GM18868 (cell line): ENCODE data around the gene APBB1.
A peak's percentile ranks its signal among the peaks of the same experiment; 100 is the strongest.
"Not testable (repeated sequence)": the region's sequence is repeated elsewhere in the genome, so short reads cannot be mapped to it uniquely, and the experiment has no call there.

Experiments
- ATAC-seq: cut with Tn5 transposase; IDR thresholded peaks from one replicate; pipeline ENCODE4 v1.9.1; 2021; ENCODE audit warnings: mild to moderate bottlenecking, moderate library complexity; ENCODE audit not compliant: unreplicated experiment

APBB1 gene

DNA sequence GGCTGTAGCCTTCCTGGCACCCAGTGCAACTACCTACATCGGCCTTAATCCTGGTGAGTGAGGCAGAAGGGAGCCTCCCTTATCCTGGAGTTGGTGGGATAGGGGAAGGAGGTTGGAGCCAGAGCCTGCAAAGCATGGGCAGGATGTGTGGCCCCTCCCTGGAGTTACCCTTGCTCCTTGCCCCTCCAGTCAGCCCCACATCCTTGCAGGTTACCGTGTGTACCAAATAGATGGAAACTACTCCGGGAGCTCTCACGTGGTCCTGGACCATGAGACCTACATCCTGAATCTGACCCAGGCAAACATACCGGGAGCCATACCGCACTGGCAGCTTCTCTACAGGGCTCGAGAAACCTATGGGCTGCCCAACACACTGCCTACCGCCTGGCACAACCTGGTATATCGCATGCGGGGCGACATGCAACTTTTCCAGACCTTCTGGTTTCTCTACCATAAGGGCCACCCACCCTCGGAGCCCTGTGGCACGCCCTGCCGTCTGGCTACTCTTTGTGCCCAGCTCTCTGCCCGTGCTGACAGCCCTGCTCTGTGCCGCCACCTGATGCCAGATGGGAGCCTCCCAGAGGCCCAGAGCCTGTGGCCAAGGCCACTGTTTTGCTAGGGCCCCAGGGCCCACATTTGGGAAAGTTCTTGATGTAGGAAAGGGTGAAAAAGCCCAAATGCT is 24.8 kb downstream of the APBB1 start:
- ATAC-seq: no peak

DNA sequence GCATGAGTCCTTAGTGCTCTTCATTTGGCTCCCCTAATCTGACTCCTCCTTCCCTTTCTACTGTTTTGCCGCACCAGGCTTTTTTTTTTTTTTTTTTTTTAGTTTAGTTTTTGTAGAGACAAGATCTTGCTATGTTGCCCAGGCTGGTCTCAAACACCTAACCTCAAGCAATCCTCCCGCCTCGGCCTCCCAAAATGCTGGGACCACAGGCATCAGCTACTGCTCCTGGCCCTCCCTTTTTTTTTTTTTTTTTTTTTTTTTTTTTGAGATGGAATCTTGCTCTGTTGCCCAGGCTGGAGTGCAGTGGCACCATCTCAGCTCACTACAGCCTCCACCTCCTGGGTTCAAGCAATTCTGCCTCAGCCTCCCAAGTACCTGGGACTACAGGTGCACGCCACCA is 26.6 kb downstream of the APBB1 start:
- not testable (repeated sequence) for ATAC-seq

DNA sequence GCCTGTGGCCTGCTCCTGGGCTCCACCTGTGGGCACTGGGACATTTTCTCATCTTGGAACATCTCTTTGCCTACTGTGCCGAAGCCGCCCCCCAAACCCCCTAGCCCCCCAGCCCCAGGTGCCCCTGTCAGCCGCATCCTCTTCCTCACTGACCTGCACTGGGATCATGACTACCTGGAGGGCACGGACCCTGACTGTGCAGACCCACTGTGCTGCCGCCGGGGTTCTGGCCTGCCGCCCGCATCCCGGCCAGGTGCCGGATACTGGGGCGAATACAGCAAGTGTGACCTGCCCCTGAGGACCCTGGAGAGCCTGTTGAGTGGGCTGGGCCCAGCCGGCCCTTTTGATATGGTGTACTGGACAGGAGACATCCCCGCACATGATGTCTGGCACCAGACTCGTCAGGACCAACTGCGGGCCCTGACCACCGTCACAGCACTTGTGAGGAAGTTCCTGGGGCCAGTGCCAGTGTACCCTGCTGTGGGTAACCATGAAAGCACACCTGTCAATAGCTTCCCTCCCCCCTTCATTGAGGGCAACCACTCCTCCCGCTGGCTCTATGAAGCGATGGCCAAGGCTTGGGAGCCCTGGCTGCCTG is 27.3 kb downstream of the APBB1 start:
- ATAC-seq: no peak

DNA sequence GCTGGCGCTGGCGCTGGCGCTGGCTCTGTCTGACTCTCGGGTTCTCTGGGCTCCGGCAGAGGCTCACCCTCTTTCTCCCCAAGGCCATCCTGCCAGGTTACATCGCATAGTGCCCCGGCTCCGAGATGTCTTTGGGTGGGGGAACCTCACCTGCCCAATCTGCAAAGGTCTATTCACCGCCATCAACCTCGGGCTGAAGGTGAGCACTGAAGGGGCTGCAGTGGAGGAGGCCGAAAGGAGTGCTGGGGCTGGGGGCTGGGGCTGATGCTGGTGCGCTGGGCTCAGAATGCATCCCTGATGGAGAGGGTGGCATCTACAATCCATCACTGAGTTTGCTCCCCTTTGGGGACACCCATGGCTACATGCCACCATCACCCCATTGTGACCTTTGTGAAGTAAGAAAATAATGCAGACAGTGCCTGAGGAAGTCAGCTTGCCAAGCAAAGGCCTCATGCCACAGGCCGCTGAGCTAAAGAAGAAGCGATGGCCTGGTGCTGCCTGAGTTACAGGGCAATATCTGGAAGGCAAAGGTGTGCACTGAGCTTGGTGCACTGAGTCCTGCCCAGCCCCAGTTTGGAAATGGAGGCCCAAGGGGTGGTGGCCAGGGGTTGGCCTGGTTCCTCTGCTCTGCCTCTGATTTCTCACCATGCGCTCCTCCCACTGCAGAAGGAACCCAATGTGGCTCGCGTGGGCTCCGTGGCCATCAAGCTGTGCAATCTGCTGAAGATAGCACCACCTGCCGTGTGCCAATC is 28.0 kb downstream of the APBB1 start:
- ATAC-seq: no peak

DNA sequence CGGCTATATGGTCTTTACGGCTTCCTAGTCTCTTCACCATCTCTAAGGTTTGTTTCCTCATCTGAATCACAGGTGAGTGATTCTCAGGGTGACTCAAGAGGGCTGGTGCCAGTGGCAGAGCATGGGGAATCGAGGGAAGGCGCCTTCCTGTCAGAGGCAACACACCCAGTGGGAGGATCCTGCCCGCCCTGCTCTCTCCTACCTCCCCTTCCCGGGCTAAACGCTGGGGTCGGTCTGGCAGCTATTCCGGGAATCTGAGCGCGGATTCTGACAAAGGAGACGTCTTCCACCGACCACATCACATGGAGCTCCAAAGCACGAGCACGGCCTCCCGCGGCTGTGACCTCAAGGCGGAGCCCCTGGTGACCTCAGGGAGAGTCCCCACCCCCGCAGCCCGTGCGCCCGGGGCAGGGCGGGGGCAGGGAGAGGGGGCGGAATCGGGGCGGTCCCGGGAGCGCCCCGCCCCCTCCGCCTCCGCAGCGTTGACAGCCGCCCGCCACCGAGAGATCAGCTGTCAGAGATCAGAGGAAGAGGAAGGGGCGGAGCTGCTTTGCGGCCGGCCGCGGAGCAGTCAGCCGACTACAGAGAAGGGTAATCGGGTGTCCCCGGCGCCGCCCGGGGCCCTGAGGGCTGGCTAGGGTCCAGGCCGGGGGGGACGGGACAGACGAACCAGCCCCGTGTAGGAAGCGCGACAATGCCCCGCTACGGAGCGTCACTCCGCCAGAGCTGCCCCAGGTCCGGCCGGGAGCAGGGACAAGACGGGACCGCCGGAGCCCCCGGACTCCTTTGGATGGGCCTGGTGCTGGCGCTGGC is 28.8 kb downstream of the APBB1 start, which contains the start of gene SMPD1:
Gene SMPD1 (plus strand): TSS at position 570 of the 813 bp plus-strand sequence. CDS start 125 bp downstream, at position 695.
- peak; percentile 97 for ATAC-seq

DNA sequence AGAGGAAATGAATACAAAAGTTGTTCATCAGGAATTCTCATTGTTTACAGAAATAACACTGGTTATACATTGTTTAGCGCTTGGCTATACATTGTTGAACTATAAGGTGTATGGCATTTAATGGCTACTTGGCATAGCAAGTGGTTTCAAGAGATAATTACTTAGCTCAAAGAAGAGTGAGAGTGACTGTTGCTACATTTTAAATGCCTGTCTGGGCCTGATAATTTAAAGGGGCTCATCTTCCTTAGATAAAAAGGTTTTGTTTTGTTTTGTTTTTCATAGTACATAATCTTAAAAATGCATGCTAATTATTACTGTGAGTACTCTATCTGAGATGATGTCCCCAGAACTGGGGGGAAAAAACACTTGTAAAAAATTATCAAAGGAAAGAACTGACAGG is 30.1 kb downstream of the APBB1 start:
- no peak for ATAC-seq

DNA sequence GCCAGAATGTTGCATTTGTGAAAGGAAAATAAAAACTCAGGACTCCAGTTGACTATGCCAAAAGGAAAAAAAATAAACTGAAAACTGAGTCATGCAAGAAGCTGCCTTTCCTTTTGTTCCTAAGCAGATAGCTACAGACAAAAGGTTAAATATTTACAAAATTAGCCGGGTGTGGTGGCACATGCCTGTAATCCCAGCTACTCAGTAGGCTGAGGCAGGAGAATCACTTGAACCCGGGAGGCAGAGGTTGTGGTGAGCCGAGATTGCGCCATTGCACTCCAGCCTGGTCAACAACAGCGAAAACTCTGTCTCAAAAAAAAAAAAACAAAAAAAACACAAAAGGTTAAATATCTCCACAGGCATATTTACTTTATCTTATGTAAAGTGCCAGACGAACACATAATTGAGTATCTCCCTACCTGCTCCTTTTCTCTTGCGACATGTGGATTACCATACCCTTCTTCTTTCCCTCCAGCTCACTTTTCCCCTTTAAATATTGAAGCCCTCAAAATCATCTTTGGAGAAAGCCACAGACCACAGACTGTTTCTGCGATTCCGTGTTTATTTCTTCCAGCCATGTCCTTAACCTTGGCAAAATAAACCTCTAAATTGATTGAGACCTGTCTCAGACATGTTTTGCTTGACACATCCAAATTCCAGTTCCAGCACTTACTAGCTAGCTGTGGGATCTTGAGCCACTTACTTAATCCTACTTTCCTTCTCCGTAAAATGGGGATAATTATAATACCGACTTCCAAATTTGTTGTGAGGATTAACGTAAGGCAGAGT is 30.9 kb downstream of the APBB1 start:
- ATAC-seq: no peak

DNA sequence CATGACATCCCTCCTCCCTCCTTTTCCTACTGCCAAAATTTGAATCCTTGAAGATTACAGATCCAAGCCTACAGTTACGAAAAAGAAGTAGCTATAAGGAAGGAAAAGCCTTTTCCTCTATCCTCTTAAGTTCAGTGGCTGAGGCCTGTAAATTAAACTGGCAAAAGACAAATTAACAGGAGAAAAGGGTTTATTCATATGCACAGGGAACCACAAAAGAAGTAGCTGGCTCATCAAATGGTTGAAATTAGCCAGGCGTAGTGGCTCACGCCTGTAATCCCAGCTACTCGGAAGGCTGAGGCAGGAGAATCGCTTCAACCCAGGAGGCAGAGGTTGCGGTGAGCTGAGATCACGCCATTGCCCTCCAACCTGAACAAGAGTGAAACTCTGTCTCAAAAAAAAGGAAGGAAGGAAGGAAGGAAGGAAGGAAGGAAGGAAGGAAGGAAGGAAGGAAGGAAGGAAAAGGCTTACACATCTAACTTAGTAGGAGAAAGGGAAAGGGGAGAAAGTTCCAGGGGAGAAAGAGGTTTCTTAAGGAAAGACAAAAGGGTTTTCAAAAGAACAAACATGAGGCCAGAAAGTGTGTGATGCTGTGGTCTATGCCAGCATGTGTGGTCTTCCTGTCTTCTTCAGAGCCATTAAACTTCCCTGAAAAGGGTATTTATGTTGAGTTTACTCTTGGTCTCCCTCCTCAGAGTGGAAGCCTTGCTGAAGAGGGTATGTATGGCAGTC is 33.7 kb downstream of the APBB1 start:
- no peak for ATAC-seq

DNA sequence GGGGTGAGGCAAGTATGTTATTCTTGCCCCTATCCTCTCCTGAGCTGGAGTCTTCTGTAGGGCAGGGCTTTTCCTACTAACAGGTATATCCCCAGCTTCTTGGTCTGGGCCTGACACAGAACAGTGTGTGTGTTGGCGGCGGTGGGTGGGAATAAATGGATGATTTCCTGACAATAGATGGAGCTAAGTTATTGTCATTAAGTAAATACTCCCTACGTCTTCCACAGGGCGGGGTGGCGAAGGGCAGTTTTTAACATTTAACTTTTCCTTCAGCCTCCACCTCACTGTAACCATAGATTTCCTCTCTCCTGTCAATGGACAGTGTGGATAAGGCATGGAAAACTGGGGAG is 40.3 kb downstream of the APBB1 start:
- no peak for ATAC-seq

DNA sequence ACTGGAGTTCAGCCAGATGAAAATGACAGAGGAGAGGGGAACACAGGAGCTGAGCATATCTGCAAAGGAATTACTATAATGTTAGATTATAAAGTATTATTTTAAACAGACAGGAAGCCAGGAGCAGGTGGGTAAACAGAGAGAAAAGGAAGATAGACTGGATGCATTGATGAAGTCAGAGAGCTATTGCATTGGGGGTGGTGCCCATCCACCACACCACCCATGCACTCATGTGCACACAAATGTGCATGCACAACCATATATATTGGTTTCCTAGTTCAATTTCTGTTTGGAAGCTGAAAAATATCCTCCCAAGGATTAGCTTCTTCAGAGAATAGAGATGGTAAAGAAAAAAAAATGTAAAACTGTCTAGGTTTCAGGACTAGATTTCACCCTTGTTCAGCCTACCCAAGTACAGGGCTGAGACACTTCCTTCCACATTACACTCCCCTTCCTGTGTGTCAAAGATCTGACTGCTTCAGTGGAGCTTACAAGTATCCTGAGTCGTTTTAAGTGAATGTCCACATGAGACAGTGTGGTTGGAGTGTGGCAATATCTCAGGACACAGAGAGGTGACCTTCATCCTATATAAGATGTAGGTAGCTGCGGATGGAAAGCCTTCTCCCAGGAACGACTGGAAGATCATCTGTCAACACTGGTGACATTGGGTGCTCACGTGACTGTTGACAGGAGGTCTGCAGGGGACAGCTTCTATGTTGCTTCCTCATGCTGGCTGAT is 40.8 kb downstream of the APBB1 start:
- no peak for ATAC-seq

DNA sequence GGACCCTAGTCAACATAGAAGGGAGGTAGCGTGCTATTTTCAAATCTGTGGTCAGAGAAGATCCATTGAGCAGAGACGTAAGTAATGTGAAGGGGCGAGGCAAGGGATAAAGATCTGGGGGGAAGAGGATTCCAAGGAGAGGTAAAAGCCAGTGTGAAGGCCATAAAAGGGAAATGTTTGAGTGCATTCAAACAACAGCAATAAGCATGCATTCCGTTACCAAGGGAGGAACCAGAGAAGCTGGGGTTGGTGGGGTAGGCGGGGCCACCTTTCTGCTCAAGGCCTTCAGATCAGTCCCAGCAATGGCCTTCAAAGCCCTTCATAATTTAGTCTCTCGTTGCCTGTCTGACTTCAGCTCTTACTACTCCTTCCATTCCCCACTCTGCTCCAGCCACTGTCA is 47.1 kb downstream of the APBB1 start:
- no peak for ATAC-seq

DNA sequence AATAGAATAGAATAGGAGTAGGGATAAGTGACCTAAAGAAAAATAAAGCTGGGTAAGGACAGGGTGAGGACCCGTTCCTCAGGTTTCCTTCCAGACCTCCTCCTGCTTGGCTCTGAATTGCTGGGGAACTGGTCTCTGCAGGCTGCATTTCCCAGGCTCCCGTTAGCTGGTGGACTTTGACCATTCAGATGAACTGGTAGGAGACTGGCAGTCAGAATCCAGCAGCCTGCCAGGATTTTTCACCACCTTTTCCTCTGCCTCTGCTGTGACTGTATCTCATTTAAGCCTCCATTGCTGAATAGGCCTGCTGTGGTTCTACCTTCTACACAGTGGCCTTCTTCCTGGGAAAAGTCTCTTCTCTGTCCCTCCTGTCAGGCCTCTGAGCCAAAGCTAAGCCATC is 53.2 kb downstream of the APBB1 start:
- ATAC-seq: no peak

DNA sequence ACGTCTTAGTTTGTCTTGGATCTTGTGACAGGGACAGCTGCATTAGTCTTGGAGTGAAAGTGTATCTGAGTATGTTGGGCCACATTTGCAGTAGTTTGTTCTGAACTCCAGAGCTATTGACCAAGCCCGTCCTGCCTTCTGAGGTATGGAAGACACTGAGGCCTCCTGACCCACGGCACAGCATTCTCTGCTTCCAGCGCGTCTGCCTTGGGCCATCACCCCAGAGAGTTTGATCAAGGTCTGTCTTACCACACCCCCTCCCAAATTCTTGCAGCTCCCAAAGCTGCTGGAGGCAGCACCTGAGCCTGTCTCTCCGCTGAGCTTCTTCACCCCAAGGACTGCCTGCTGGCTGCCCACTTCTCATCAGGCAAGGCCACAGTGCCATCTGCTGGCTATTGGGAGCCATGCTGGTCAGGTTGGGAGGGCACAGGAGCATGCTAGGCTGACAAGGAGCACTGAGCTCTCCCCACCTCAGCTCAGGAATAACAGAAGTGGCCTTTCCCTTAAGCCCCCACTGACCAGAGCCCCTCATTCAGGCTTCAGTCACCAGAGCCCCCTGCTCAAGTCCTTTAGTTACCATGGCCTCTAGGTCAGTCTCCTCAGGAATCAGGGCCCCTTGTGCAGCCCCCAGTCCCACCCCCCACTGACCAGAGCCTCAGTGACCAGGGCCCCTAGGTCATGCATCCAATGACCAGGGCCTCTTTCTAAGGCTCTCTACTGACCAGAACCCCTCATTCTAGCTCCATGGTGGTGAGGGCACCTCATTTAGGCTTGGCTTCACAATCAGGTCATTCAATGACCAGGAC is 55.8 kb downstream of the APBB1 start:
- peak; percentile 96 for ATAC-seq

DNA sequence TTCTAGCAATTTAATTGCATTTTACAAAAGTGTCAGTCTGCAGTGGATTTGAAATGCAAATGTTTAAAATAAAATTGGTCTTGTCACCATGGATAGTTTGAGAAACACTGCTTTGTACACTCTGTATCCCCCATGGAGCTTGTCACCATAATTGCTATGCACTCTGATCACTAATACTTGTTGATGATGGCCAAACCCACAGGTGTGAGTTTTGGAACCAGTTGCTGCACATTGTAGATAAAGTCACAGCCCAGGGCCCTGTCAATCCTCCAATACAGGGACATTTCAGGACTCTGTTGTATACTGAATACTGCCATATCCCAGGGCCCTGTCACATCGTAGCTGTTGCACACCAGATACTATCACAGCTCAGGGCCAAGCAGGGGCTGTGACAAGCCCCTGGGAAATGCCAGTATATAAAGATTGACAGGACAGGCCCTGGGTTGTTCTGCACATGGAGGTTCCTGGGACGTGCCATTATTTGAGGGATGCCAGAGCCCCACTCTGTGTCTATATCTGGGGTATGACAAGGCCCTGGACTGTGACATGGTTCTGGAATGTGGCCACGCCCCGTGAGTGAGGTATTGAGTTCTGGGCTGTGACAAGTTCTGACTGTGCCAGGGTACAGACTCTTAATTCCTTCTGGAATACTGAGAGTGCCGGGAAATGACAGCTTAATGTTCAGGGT is 56.6 kb downstream of the APBB1 start:
- ATAC-seq: no peak

DNA sequence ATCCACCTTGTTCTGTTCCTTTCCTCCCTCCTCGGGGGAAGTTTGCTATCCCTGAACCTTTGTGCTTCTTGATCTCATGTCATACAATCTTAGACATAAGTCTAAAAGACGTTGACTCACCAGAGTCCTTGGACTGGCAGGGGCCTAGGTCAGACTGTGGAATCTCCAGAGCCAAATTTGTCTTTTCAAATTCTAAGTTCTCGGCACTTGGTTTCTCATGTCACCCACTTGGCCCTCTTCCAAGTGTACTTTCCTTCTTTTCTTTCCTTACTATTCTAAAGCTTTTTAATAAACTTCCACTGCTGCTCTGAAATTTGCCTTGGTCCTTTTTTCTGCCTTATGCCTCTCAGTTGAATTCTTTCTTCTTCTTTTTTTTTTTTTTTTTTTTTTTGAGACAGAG is 58.7 kb downstream of the APBB1 start:
- no peak for ATAC-seq

DNA sequence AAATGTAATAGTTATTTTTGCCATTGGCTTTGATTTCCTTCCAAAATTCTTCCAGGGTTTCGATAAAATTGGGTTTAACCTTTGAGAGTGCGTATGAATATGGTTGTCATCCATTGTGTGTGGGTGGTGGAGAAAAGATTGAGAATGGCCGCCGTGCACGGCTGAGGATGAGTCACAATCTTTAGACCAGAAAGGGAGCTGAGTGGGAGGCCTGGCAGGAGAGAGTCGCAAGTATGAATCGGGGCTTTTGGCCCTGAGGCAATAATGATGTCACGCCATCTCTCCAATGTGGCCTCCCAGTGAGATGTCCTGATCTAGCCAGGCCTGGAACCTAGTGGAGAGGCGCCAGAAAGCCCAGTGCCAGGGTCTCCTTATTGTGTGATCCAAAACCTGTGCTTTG is 61.7 kb downstream of the APBB1 start:
- ATAC-seq: peak; percentile 68

DNA sequence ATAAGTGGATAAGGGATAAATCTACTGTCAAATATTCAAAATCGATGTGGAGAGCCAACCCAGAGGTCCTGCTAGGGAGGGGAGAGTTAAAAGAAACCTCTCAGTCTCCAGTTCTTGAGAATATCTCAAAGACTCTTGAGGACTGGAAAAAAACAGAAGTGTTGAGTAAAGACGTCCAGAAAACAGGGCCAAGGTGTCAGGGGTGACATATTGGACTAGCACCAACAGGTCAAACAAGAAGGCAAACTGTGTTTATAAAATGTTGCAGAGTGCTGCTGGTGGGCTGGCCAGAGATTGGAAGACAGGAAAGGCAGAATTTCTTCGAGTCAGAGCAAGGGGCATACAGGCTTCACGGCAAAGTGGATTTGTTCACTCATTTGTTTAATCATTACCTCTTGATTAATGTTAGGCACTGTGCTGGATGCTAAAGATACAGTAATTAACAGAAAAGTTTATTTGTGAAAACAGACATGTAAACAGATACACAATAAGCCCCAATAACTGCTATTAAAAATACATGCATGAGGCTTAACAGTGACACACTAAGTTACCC is 62.3 kb downstream of the APBB1 start:
- no peak for ATAC-seq
